Fibroblast of the aortic adventitia (primary cell): ENCODE results near the gene MOB3C. TPM values are rescaled to one million over a fixed set of nuclear protein-coding genes. Genes with fewer than 3 reads are reported as not detected.
"Not testable (repeated sequence)": the region's sequence is repeated elsewhere in the genome, so short reads cannot be mapped to it uniquely, and the experiment has no call there.

Experiments used
- DNase-seq: peaks from one replicate; pipeline ENCODE4 v3.0.0-alpha.2; 2010; ENCODE audit warnings: low read depth
- H3K4me3 ChIP-seq: 2 replicates; pipeline ENCODE4 v1.5.1; 2011; ENCODE audit warnings: low read depth, mild to moderate bottlenecking, control low read depth, low read length, moderate library complexity
- CTCF ChIP-seq: IDR thresholded peaks from 2 replicates; pipeline ENCODE4 v1.5.1; 2011; ENCODE audit warnings: mild to moderate bottlenecking, low read length, control low read depth, inconsistent platforms; ENCODE audit not compliant: insufficient read depth
- total RNA-seq: library from RNA; depleted of rRNA; stranded (reverse); fragments of >200 nt; gene quantifications from 2 replicates; pipeline ENCODE4 v1.2.3, GENCODE V29; 2012; ENCODE audit warnings: low replicate concordance

MOB3C gene
- total RNA-seq = 4.4 and 7.0 TPM in 2 replicates

- TF ChIP-seq CTCF = no peak
- peak within 1 kb of the TSS; percentile 92 for H3K4me3 ChIP-seq
- DNase-seq = peak; percentile 82
Measured at GRCh38 chr1:46616277-46617107, at the start of gene MOB3C. MOB3C (minus strand) TSS chr1:46616811; CDS start chr1:46613321, 3,490 bp downstream.

- DNase-seq = no peak
- H3K4me3 ChIP-seq = no peak overlapping the region
- no peak for TF ChIP-seq CTCF
Measured at GRCh38 chr1:46665983-46666382, 49.4 kb upstream of the MOB3C start.

- DNase-seq, H3K4me3 ChIP-seq: not testable (repeated sequence)
Measured at GRCh38 chr1:46662919-46663318, 46.3 kb upstream of the MOB3C start.

GRCh38 chr1:46660116-46660515 is 43.5 kb upstream of the MOB3C start:
- not testable (repeated sequence) for DNase-seq, H3K4me3 ChIP-seq

GRCh38 chr1:46659307-46659870 is 42.8 kb upstream of the MOB3C start:
- DNase-seq = no peak
- TF ChIP-seq CTCF = no peak
- no peak overlapping the region for H3K4me3 ChIP-seq

- DNase-seq = no peak
- no peak overlapping the region for H3K4me3 ChIP-seq
- no peak for TF ChIP-seq CTCF
Measured at GRCh38 chr1:46657775-46658174, 41.2 kb upstream of the MOB3C start.

DNA sequence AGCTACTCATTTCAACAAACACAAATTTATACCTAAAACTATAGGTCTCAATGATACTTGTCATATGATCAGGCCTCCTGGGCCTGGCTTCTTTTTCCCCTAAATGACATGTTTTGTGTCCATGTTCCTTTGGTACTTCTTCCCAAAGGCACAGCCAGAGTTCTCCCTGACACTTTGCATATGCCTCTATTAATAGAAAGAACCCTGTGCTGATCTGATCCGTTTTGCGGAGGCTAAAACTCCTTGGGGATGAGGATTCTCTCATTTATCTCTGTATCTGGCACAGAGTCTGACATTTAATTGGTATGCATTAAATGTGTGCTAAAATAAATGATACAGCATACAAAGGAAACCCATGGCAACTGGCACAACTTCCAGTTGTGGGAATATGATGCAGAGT is 40.0 kb upstream of the MOB3C start:
- H3K4me3 ChIP-seq = no peak overlapping the region
- no peak for DNase-seq
- no peak for TF ChIP-seq CTCF

DNA sequence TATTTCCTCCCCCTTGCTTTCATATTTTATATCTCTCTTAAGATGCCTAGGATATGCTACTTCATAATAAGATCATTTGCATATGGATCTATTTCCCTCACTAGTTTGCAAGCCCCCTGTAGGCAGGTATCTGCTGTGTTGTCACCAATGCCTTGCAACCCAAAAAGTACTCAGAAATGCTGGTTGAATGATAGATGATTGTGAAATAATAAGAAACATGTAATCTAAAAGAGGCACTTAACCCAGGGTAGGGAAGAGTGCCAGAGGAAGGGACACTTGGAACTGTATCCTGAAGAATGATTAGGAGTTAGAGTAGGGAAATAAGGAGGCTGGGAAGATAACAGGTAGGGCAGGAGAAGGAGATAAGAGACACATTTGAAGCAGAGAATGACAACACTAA is 39.2 kb upstream of the MOB3C start:
- DNase-seq = no peak
- no peak for TF ChIP-seq CTCF

DNA sequence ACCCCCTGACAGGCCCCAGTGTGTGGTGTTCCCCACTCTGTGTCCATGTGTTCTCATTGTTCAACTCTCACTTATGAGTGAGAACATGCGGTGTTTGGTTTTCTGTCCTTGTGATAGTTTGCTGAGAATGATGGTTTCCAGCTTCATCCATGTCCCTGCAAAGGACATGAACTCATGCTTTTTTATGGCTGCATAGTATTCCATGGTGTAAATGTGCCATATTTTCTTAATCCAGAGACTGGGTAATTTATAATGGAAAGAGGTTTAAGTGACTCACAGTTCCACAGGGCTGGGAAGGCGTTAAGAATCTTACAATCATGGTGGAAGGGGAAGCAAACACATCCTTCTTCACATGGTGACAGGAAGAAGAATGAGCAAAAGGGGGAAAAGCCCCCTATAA is 38.1 kb upstream of the MOB3C start:
- DNase-seq, H3K4me3 ChIP-seq: not testable (repeated sequence)

More for the DNA sequence above, 39.2 kb upstream of the MOB3C start:
- no peak overlapping the region for H3K4me3 ChIP-seq
